GM12891 (cell line): ENCODE measurements around the gene DNAJB7.

Experiments used
- POLR2A ChIP-seq: IDR thresholded peaks from 2 replicates; pipeline ENCODE4 v1.6.1; 2011; ENCODE audit warnings: low read depth, low read length, control low read depth
- POLR2AphosphoS5 ChIP-seq: IDR thresholded peaks from 2 replicates; pipeline ENCODE4 v1.6.1; 2011; ENCODE audit warnings: low read depth, low read length, control low read depth
- POU2F2 ChIP-seq: IDR thresholded peaks from 2 replicates; pipeline ENCODE4 v1.6.1; 2011; ENCODE audit warnings: low read depth, mild to moderate bottlenecking, control low read depth, low read length, moderate library complexity
- SPI1 ChIP-seq: IDR thresholded peaks from 2 replicates; pipeline ENCODE4 v1.6.1; 2011; ENCODE audit warnings: low read depth, low read length, control low read depth
- TAF1 ChIP-seq: IDR thresholded peaks from 2 replicates; pipeline ENCODE4 v1.6.1; 2011; ENCODE audit warnings: low read depth, low read length, control low read depth

- no peak for TF ChIP-seq TAF1
- TF ChIP-seq POLR2A = no peak
- no peak for TF ChIP-seq POLR2AphosphoS5
- no peak for TF ChIP-seq SPI1
- TF ChIP-seq POU2F2 = no peak
These were observed 27.2 kb upstream of the DNAJB7 start for GRCh38 chr22:40889116-40889515.
